Heart right ventricle (tissue), 16 donors: ENCODE measurements around the gene GMPPA. TPM values are rescaled to one million over a fixed set of nuclear protein-coding genes. Genes with fewer than 3 reads are reported as not detected.

Experiments used
- ATAC-seq, 8 donors: fragments of 200-7000 bp; cut with Tn5 transposase; one replicate each; pipeline ENCODE4 v1.9.1; 2020; ENCODE audit warnings: mild to moderate bottlenecking in 8 of 8, moderate library complexity in 8 of 8, moderate number of reproducible peaks in 1 of 8
- DNase-seq, 2 donors: peaks; one replicate each; pipeline ENCODE4 v3.0.0-alpha.2; 2020
- H3K27ac ChIP-seq, 10 donors: fragments of 200-600 bp; sonication (generic) in 2 of 10; one replicate each; pipeline versions ENCODE4 v1.5.0 to v1.8.0; 2020 to 2022; ENCODE audit warnings: mild to moderate bottlenecking in 3 of 10
- H3K27me3 ChIP-seq, 7 donors: fragments of 200-600 bp; one replicate each; pipeline ENCODE4 v1.8.0; 2021 to 2022; ENCODE audit warnings: mild to moderate bottlenecking in 2 of 7
- H3K36me3 ChIP-seq, 9 donors: fragments of 200-600 bp; sonication (generic) in 1 of 9; one replicate each; pipeline versions ENCODE4 v1.5.0 to v1.8.0; 2020 to 2022; ENCODE audit warnings: mild to moderate bottlenecking in 2 of 9
- H3K4me1 ChIP-seq, 9 donors: fragments of 200-600 bp; sonication (generic) in 1 of 9; one replicate each; pipeline versions ENCODE4 v1.5.0 to v1.8.0; 2020 to 2022; ENCODE audit warnings: mild to moderate bottlenecking in 4 of 9
- H3K4me3 ChIP-seq, 10 donors: fragments of 200-600 bp; sonication (generic) in 2 of 10; one replicate each; pipeline versions ENCODE4 v1.5.0 to v1.8.0; 2020 to 2022; ENCODE audit warnings: mild to moderate bottlenecking in 7 of 10, moderate library complexity in 2 of 10
- H3K9me3 ChIP-seq, 11 donors: fragments of 200-600 bp in 10 of 11; sonication (generic) in 2 of 11; one replicate each; pipeline versions ENCODE4 v1.5.0 to v1.8.0; 2013 to 2022; ENCODE audit warnings: mild to moderate bottlenecking in 2 of 11, control low read depth in 1 of 11, moderate library complexity in 1 of 11
- WGBS, 2 donors: extraction: QIAGEN DNeasy Blood & Tissue Kit; methylation state at CpG; one replicate each; pipeline ENCODE4 v1.1.7; 2013; ENCODE audit warnings: inconsistent platforms in 1 of 2; 5-methylcytosine and 5-hydroxymethylcytosine counted together
- intact Hi-C, 10 donors: fragments of 100-400 bp; cut with DNase I; formaldehyde crosslinking; loops; one replicate each; pipeline versions ENCODE4 v1.11.1 to v1.14.2; 2022
- polyA plus RNA-seq, 2 donors: library from polyadenylated mRNA; stranded (reverse); fragments of 200-250 nt; gene quantifications; one replicate each; pipeline ENCODE4 v1.2.3, GENCODE V29; 2013
- total RNA-seq, 10 donors: library from RNA; stranded (reverse); fragmentation: NEBNext Ultra II Directional in 3 of 10; extraction: Animal tissue kit (Norgen Biotek cat#: 25700) in 3 of 10; gene quantifications; one replicate each; pipeline versions ENCODE4 v1.2.1 to v1.2.4, GENCODE V29; 2021 to 2023
- TF ChIP-seq, protein P1 (sequence below), 9 donors: fragments of 200-600 bp; sonication (generic) in 2 of 9; IDR thresholded peaks; one replicate each; pipeline versions ENCODE4 v1.5.0 to v1.8.0; 2021 to 2022; ENCODE audit warnings: antibody characterized with exemption in 9 of 9, mild to moderate bottlenecking in 5 of 9, moderate library complexity in 1 of 9
- donor health status: Arrhythmogenic right ventricular cardiomyopathy.
- donor health status: ischemic (EF 13 %, LVEDD 7.1; RV severe dilation, severe dysfunction).
- donor health status: healthy with polysubstance abuse.
- donor health status: DM: no; HTN: yes; CAD: no.
- donor health status: DM: no; HTN: no; CAD: no.
- donor health status: ischemic (EF 25% LVEDD 6.9; RV normal size, moderate dysfunction).
- donor health status: ischemic (EF 25% LVEDD 5.7; RV mildly dilated, moderate dysfunction).
- donor health status: healthy.
- donor health status: DM: yes; HTN: yes; CAD: no.
- donor health status: Ischemic cardiomyopathy.
- donor health status: ischemic (EF 35%, LVEDD 5.7; RV mildly dilated, moderate dysfunction).
- donor health status: nonischemic (EF 11% LVEDD 7.7; RV severe dilation, severe dysfunction).
- donor health status: DM: yes; HTN: yes; CAD: no.
- donor health status: PGD.
- donor health status: ischemic (EF 29% LVEDD 5.4; RV normal size, mild dysfunction).
- donor health status: nonischemic (EF 23%, LVEDD 6.1; RV moderate dilation, normal function).

Gene GMPPA
- total and polyA plus RNA-seq, 12 donors, result 15.8 to 48.6 (median 22.1) TPM

DNA sequence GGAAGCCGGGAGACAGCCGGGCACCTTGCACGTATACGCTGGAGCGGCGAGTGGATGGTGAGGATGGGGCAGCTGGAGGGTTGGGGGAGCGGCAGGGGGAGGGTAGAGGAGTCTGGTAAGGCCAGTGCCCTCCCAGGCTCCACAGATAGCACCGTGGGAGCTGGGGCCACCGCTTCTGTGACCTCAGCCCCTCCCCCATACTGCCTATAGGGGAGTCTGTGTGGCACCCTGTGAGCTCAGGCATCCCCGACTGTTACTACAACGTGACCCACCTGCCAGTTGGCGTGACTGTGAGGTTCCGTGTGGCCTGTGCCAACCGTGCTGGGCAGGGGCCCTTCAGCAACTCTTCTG lies 9.9 kb upstream of the GMPPA start:
- no peak overlapping the region for H3K4me3 ChIP-seq
- peaks cover 0 to 57% (median 39%) of the 10 kb centered on the region in 7 donors for H3K27me3 ChIP-seq
- WGBS, 2 donors, result 67 to 78% methylated on average over 12 to 14 of the region's 14 CpGs
- H3K27ac ChIP-seq, result peak overlapping the region in 4 of 10 donors; percentile 19 to 51 (median 37)
- no peak for DNase-seq
- H3K4me1 ChIP-seq, result peaks cover 0 to 55% (median 14%) of the 10 kb centered on the region in 9 donors
- intact Hi-C loops, result no loop called here
- ATAC-seq, result no peak
- TF ChIP-seq, protein P1, sequence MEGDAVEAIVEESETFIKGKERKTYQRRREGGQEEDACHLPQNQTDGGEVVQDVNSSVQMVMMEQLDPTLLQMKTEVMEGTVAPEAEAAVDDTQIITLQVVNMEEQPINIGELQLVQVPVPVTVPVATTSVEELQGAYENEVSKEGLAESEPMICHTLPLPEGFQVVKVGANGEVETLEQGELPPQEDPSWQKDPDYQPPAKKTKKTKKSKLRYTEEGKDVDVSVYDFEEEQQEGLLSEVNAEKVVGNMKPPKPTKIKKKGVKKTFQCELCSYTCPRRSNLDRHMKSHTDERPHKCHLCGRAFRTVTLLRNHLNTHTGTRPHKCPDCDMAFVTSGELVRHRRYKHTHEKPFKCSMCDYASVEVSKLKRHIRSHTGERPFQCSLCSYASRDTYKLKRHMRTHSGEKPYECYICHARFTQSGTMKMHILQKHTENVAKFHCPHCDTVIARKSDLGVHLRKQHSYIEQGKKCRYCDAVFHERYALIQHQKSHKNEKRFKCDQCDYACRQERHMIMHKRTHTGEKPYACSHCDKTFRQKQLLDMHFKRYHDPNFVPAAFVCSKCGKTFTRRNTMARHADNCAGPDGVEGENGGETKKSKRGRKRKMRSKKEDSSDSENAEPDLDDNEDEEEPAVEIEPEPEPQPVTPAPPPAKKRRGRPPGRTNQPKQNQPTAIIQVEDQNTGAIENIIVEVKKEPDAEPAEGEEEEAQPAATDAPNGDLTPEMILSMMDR (IDR thresholded peaks at IDR 0.05), result no peak
- peaks cover 0 to 59% (median 0%) of the 10 kb centered on the region in 9 donors for H3K36me3 ChIP-seq
- H3K9me3 ChIP-seq, result no peaks in the 10 kb centered on the region

DNA sequence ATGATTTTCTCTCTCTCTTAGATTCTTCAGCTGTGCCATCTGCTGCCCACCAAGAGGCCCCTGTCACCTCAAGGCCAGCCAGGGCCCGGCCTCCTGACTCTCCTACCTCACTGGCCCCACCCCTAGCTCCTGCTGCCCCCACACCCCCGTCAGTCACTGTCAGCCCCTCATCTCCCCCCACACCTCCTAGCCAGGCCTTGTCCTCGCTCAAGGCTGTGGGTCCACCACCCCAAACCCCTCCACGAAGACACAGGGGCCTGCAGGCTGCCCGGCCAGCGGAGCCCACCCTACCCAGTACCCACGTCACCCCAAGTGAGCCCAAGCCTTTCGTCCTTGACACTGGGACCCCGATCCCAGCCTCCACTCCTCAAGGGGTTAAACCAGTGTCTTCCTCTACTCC lies 9.4 kb upstream of the GMPPA start:
- H3K9me3 ChIP-seq, result no peaks in the 10 kb centered on the region
- peaks cover 0 to 59% (median 0%) of the 10 kb centered on the region in 9 donors for H3K36me3 ChIP-seq
- peaks cover 0 to 57% (median 34%) of the 10 kb centered on the region in 7 donors for H3K27me3 ChIP-seq
- TF ChIP-seq, protein P1 (IDR thresholded peaks at IDR 0.05), result no peak
- intact Hi-C loops, result no loop called here
- peaks cover 0 to 50% (median 9%) of the 10 kb centered on the region in 9 donors for H3K4me1 ChIP-seq
- peak overlapping the region in 4 of 10 donors; percentile 19 to 51 (median 37) for H3K27ac ChIP-seq
- 80 to 81% methylated on average over 9 of the region's 9 CpGs for WGBS, 2 donors
- DNase-seq (no peak), ATAC-seq (no peak)
- no peak overlapping the region for H3K4me3 ChIP-seq

DNA sequence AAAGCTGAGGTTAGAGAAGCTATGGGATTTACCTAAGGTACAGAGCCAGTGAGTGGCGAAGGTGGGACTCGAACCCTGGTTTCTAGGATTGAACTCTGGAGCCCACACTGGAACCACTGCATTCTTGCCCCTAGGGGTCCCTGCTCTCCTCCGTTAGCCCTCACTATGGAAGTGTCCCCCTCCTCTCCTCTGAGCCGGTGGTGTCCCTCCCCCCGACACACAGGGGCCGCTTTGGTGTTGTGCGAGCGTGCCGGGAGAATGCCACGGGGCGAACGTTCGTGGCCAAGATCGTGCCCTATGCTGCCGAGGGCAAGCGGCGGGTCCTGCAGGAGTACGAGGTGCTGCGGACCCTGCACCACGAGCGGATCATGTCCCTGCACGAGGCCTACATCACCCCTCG lies 8.5 kb upstream of the GMPPA start:
- peak in 1 of 8 donors; percentile 12 for ATAC-seq
- intact Hi-C loops, result loop anchor here in 1 of 10 donors (5.0 kb wide), 1 partner anchor 37 kb away; no protein-coding TSS in a partner anchor
- Histone ChIP-seq H3K36me3 (peaks cover 0 to 50% (median 0%) of the 10 kb centered on the region in 9 donors), H3K9me3 (no peaks in the 10 kb centered on the region), H3K4me3 (no peak overlapping the region), H3K27ac (peak overlapping the region in 3 of 10 donors; percentile 29 to 51 (median 30)), H3K27me3 (peaks cover 0 to 57% (median 33%) of the 10 kb centered on the region in 7 donors), H3K4me1 (peaks cover 0 to 43% (median 3%) of the 10 kb centered on the region in 9 donors)
- DNase-seq, result no peak
- TF ChIP-seq, protein P1 (IDR thresholded peaks at IDR 0.05), result peak in 2 of 9 donors; percentile 4 to 13
- WGBS, 2 donors, result 83 to 84% methylated on average over 23 of the region's 23 CpGs

DNA sequence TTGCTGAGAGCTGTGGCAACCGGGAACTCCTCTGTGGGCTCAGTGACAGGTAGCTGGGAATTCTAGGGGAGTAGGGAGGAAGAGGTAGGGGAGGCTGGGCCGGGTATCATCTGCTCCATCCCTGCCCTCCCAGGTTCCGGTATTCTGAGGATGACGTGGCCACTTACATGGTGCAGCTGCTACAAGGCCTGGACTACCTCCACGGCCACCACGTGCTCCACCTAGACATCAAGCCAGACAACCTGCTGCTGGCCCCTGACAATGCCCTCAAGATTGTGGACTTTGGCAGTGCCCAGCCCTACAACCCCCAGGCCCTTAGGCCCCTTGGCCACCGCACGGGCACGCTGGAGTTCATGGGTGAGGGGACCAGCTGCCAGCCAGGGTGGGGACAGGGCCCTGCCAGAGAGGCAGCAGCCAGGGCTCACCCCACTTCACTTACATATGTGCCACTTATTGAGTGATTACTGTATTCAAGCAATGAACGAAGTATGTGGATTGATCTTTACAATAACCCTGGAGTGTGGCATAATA lies 8.0 kb upstream of the GMPPA start:
- Histone ChIP-seq H3K27me3 (peaks cover 0 to 57% (median 30%) of the 10 kb centered on the region in 7 donors), H3K9me3 (no peaks in the 10 kb centered on the region), H3K27ac (peak overlapping the region in 5 of 10 donors; percentile 29 to 60 (median 35)), H3K36me3 (peaks cover 0 to 46% (median 0%) of the 10 kb centered on the region in 9 donors), H3K4me3 (no peak overlapping the region), H3K4me1 (peaks cover 0 to 45% (median 7%) of the 10 kb centered on the region in 9 donors)
- ATAC-seq (peak in 2 of 8 donors; percentile 8 to 21), DNase-seq (no peak)
- intact Hi-C loops, result loop anchor here in 1 of 10 donors (5.0 kb wide), 1 partner anchor 37 kb away; no protein-coding TSS in a partner anchor
- TF ChIP-seq, protein P1 (IDR thresholded peaks at IDR 0.05), result no peak
- 56 to 63% methylated on average over 10 of the region's 10 CpGs for WGBS, 2 donors
